GM12878 (cell line): ENCODE data around the gene SALL4. TPM values are rescaled to one million over a fixed set of nuclear protein-coding genes. Genes with fewer than 3 reads are reported as not detected.

ENCODE experiments used
- ATAC-seq: fragments of 200-7000 bp; cut with Tn5 transposase; 3 replicates; pipeline ENCODE4 v1.9.1; 2020; ENCODE audit warnings: mild to moderate bottlenecking, moderate library complexity
- BruUV-seq: library from RNA; stranded (reverse); fragments of 400-500 nt; replicated peaks from 2 replicates; lab custom pipeline; 2021; lab: Mats Ljungman, UMichigan
- CTCF ChIA-PET: fragments of 300-600 bp; sonication (Branson Sonifier 250); formaldehyde crosslinking; extraction: SDS; loops from one replicate; lab custom pipeline; 2021; ENCODE audit warnings: inconsistent platforms; lab: Yijun Ruan, JAX
- POLR2A ChIA-PET: fragments of 350-600 bp; formaldehyde crosslinking; extraction: SDS; loops from one replicate; lab custom pipeline; 2021; ENCODE audit warnings: inconsistent platforms; lab: Charles Lee
- RAD21 ChIA-PET: fragments of 300-600 bp; sonication (Branson Sonifier 250); formaldehyde crosslinking; loops from one replicate; lab custom pipeline; 2023; ENCODE audit warnings: antibody characterized with exemption; ENCODE audit not compliant: unreplicated experiment; lab: Charles Lee
- SMC1A ChIA-PET: fragments of 300-600 bp; sonication (Branson Sonifier 250); formaldehyde crosslinking; loops from one replicate; lab custom pipeline; 2023; ENCODE audit not compliant: unreplicated experiment, uncharacterized antibody; lab: Charles Lee
- DNase-seq: peaks from one replicate; pipeline ENCODE4 v3.0.0-alpha.2; 2011; ENCODE audit warnings: low read depth, low spot score
- FAIRE-seq: peaks from 3 replicates; lab custom pipeline; 2011; peaks lifted over from hg19 to GRCh38; lab: Jason Lieb, UNC
- H2AFZ ChIP-seq: 2 replicates; pipeline ENCODE4 v1.6.0; 2011; ENCODE audit warnings: low read depth, low read length, control low read depth; ENCODE audit not compliant: control insufficient read depth
- H3K27ac ChIP-seq: 2 replicates; pipeline ENCODE4 v1.5.1; 2011; ENCODE audit warnings: control low read depth; ENCODE audit not compliant: control insufficient read depth, insufficient read depth
- H3K27me3 ChIP-seq, 2 experiments: replicated peaks in 1 of 2; 2 replicates each; pipeline versions ENCODE4 v1.6.0 to v1.6.1; 2011; ENCODE audit warnings: low read length in 1 of 2; ENCODE audit not compliant: control insufficient read depth in 2 of 2, insufficient read depth in 2 of 2
- H3K36me3 ChIP-seq, 2 experiments: 2 replicates each; pipeline ENCODE4 v1.5.1; 2011; ENCODE audit warnings: low read length in 1 of 2; ENCODE audit not compliant: control insufficient read depth in 2 of 2, insufficient read depth in 2 of 2
- H3K4me1 ChIP-seq: 2 replicates; pipeline ENCODE4 v1.6.1; 2011; ENCODE audit warnings: mild to moderate bottlenecking, low read length, moderate library complexity, mixed read lengths; ENCODE audit not compliant: control insufficient read depth, insufficient read depth
- H3K4me2 ChIP-seq: 2 replicates; pipeline ENCODE4 v1.6.0; 2011; ENCODE audit warnings: control low read depth; ENCODE audit not compliant: control insufficient read depth, insufficient read depth
- H3K4me3 ChIP-seq: fragments of 200-600 bp; sonication (generic); 2 replicates; pipeline ENCODE4 v1.5.1; 2016
- H3K79me2 ChIP-seq: 2 replicates; pipeline ENCODE4 v1.6.0; 2011; ENCODE audit warnings: low read length; ENCODE audit not compliant: control insufficient read depth, insufficient read depth
- H3K9ac ChIP-seq: 2 replicates; pipeline ENCODE4 v1.8.0; 2011; ENCODE audit warnings: low read length, control low read depth, mixed read lengths; ENCODE audit not compliant: control insufficient read depth, insufficient read depth
- H3K9me3 ChIP-seq: replicated peaks from 3 replicates; pipeline ENCODE4 v1.5.1; 2011; ENCODE audit warnings: mild to moderate bottlenecking, low read length; ENCODE audit not compliant: control insufficient read depth, insufficient read depth
- H4K20me1 ChIP-seq: 2 replicates; pipeline ENCODE4 v1.6.0; 2011; ENCODE audit not compliant: control insufficient read depth, insufficient read depth
- BCL11A ChIP-seq: IDR thresholded peaks from 2 replicates; pipeline ENCODE4 v1.6.1; 2011; ENCODE audit warnings: low read depth, low read length
- NFXL1 ChIP-seq: fragments of 450-650 bp; IDR thresholded peaks from 2 replicates; pipeline ENCODE4 v1.6.1; 2017; ENCODE audit warnings: antibody characterized with exemption, mild to moderate bottlenecking, borderline replicate concordance
- RFX5 ChIP-seq: IDR thresholded peaks from 2 replicates; pipeline ENCODE4 v1.6.1; 2011; ENCODE audit warnings: low read depth, low read length, improper control_type of control experiment
- USF1 ChIP-seq: IDR thresholded peaks from 2 replicates; pipeline ENCODE4 v1.6.1; 2011; ENCODE audit warnings: borderline replicate concordance, low read depth, mild to moderate bottlenecking, moderate library complexity, mixed read lengths, low read length; ENCODE audit not compliant: insufficient read depth; ENCODE audit errors: extremely low read length
- WGBS: methylation state at CpG from one replicate; pipeline ENCODE4 v1.1.6; 2016; ENCODE audit warnings: low lambda C conversion rate; ENCODE audit not compliant: insufficient replicate concordance, insufficient coverage; ENCODE audit errors: missing lambda C conversion rate; 5-methylcytosine and 5-hydroxymethylcytosine counted together
- in situ Hi-C: fragments of 300-500 bp; cut with MboI; formaldehyde crosslinking; loops from 9 replicates; pipeline ENCODE4 v1.14.3; 2018; ENCODE audit warnings: mixed read lengths
- intact Hi-C: fragments of 100-400 bp; cut with micrococcal nuclease; formaldehyde crosslinking; loops from one replicate; pipeline ENCODE4 v1.14.2; 2022; ENCODE audit not compliant: unreplicated experiment
- polyA plus RNA-seq, 11 experiments: library from polyadenylated mRNA; depleted of rRNA in 4 of 11; unstranded in 6 of 11; stranded (reverse) in 5 of 11; fragments of >200 nt; fragmentation: Nextera tagmentation in 4 of 11; fragmentation: Illumina TruSeq in 1 of 11; extraction: Ambion mirVana in 4 of 11; extraction: Trizol in 1 of 11; gene quantifications; 1 replicate in 1 of 11; 2 replicates in 10 of 11; pipeline versions ENCODE4 v1.2.1 to v1.2.3, GENCODE V29; 2011 to 2016; ENCODE audit warnings: inconsistent platforms in 2 of 11, missing spikeins in 2 of 11, low read depth in 1 of 11
- total RNA-seq, 4 experiments: library from RNA; depleted of rRNA in 3 of 4; stranded (reverse); fragments of >200 nt in 3 of 4; fragmentation: Illumina TruSeq in 1 of 4; extraction: Trizol in 1 of 4; gene quantifications; 2 replicates each; pipeline versions ENCODE4 v1.2.1 to v1.2.3, GENCODE V29; 2013 to 2021

SALL4 gene
- total and polyA plus RNA-seq, 10 of the 15 experiments (the other 5 are each of a cell fraction or from before 2014, with no cell fraction given), result 0.08 to 1.1 (median 0.23) TPM; not detected in 7

- in situ Hi-C loops, result no loop called here
- no peak for TF ChIP-seq USF1
- TF ChIP-seq BCL11A, result no peak
- 0 out of 2 replicates have a peak, but pooled peaks have one; percentile 19 for TF ChIP-seq NFXL1
- no peak for TF ChIP-seq RFX5
- ChIA-PET SMC1A (no interaction called here), POLR2A (no interaction called here), CTCF (no interaction called here), RAD21 (no interaction called here)
- Histone ChIP-seq H3K9me3 (no peaks in the 10 kb centered on the region), H3K4me1 (no peaks in the 10 kb centered on the region), H3K4me2 (no peak overlapping the region), H4K20me1 (no peaks in the 10 kb centered on the region), H3K36me3 (no peaks in the 10 kb centered on the region), H3K4me3 (no peak overlapping the region), H3K79me2 (no peaks in the 10 kb centered on the region), H3K27ac (no peak overlapping the region), H3K9ac (no peak overlapping the region), H2AFZ (no peak overlapping the region), H3K27me3 (no peaks in the 10 kb centered on the region)
- DNase-seq (no peak), FAIRE-seq (no peak), ATAC-seq (no peak)
- WGBS, result 33% methylated on average over 11 of the region's 11 CpGs
- no TSS peak for BruUV-seq
- intact Hi-C loops, result no loop called here
Measured at GRCh38 chr20:51735728-51736600, 66.4 kb downstream of the SALL4 start.
